Mesenteric fat pad (tissue), 1 donor: ENCODE measurements around the gene U2AF2. TPM values are rescaled to one million over a fixed set of nuclear protein-coding genes. Genes with fewer than 3 reads are reported as not detected.

Experiments
- DNase-seq: peaks from one replicate; pipeline ENCODE4 v3.0.0-alpha.2; 2020; ENCODE audit warnings: low spot score
- long read RNA-seq: library from polyadenylated mRNA; unstranded; transcript quantifications from one replicate; pipeline ENCODE4 v2.0.0, GENCODE V29; 2020
- total RNA-seq: library from RNA; stranded (reverse); fragmentation: NEBNext Ultra II Directional; extraction: Animal tissue kit (Norgen Biotek cat#: 25700); gene quantifications from one replicate; pipeline ENCODE4 v1.2.1, GENCODE V29; 2021
- donor health status: DM: yes; HTN: yes; CAD: no.

The U2AF2 gene
- total RNA-seq, result 126 TPM
- long read RNA-seq, partial matches to known transcripts, result 0 of 2 reads
- long read RNA-seq, other reads (novel, unspliced or antisense), result 2 of 2 reads

DNA sequence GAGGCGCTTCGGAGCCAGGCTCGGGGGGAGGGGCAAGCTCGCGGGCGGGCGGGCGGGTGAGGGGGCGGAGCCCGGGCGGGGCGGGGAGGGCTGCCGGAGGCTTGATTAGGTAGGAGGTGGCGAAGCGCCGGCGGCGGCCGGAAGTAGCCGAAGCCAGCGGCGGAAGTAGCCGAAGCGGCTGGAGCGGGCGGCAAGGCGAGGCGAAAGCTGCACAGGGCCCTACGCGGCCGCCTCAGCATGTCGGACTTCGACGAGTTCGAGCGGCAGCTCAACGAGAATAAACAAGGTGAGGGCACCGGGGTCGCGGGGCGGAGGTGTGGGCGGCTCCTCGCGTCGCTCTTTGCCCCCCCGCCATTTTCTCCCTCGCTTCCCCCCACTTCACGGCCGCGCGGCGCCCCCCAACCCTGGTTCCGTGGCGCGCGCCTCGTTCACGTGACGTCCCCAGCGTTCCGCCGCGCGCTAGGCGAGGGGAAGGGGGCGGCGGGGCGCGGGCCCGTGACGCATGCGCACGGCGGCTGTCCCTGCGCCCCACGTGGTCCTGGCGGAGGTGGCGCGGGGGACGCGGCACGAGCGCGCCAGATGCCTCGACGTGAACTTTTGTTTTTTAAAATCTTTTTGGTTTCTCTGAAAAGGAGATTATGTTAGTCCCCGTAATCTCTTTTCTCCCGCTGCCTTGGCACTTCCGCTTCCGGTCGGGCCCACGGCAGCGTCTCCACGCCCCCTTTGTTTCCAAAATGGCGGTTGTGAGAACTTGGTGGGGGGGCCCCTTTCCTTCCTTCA, at the start of gene U2AF2:
TSS of gene U2AF2 (plus strand) at position 168 of the 780 bp plus-strand sequence. CDS start at position 238, 70 bp downstream.
- DNase-seq, result peak; percentile 98

GRCh38 chr19:55605207-55605636, 49.6 kb upstream of the U2AF2 start:
- DNase-seq, result peak; percentile 100

- DNase-seq, result no peak
Observed at GRCh38 chr19:55605637-55606470, 49.0 kb upstream of the U2AF2 start, which contains the start of gene ZNF865. TSS of gene ZNF865 (plus strand) at chr19:55605647. CDS start at chr19:55613619, 7,972 bp downstream.

GRCh38 chr19:55606471-55606787, 48.4 kb upstream of the U2AF2 start:
- DNase-seq, result no peak

GRCh38 chr19:55606817-55607216, 48.0 kb upstream of the U2AF2 start:
- DNase-seq, result no peak

DNA sequence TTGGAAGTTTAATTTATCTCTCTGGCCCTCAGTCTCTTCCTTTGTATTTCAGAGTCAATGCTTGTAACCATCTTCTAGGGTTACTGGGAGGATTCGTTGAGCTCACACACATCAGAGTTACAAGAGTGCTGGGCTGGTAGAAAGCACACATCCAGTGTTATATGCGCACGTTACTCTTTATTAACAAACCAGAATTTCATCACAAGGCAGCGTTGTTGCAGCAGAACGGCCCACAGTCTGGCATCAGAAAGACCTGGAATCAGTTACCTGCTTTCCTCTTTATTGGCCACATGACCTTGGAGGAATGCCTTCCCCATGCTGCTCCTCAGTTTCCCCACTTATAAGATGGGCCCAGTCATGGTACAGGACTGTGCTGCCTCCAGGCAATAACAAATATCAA, 45.5 kb upstream of the U2AF2 start:
- DNase-seq, result no peak

DNA sequence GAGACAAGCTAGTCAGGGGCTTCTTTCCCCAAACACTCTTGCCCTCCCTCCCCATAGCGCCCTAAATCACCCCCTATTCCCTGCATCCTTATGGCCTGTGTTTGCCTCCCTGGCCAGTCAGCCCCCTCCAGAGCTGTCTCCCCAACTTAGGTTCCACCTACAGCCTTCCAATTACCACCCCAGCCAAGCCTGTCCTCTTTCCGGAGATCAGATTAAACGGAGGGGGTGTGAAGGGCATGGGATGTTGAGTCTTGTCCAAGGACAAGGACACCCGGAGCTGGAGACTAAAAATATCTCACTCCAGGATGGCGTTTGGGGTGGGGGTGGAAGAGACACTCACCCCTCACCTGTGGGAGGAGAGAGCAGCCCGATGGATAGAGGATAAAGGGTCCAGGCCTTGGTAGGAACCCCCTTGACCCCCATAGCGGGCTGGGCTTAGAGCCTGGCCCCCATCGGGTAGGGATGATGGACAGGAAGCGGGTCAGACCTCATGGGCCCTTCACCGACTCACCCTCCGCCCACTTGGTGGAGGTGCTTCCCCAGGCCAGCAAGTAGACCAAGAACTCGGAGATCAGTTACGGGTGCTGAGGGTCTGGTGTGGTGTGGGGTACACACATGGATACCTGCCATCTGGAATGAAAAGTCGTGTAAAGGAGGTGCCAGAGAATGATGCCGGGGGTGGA, 43.4 kb upstream of the U2AF2 start:
- DNase-seq, result no peak

DNA sequence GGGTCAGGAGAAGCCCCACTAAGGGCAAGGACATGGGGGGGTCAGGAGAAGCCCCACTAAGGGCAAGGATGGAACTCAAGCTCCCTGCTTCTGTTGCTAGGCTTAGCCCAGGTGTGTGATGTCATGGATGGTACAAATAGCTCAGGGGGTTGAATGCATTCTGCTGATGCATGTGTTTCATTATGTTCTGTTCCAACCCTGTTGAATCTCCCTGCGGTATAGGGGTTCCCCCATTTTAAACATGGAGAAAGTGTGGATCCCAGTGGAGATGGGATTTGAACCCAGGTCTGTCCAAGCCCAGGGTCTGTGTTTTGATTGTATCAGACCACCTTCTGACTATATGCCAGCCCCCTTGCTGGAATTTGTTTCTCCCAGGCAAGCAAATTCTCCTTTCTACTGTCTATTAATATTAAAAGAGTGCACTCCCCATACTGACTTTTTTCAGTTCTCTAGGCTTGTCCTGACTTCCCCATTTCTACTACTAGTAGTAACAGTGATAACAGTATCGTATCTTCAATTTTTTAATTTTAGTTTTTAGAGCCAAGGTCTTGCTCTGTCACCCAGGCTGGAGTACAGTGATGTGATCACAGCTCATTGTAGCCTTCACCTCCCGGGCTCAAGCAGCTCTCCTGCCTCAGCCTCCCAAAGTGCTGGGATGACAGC, 42.7 kb upstream of the U2AF2 start:
- DNase-seq, result no peak

- no peak for DNase-seq
Observed at GRCh38 chr19:55613396-55613795, 41.4 kb upstream of the U2AF2 start.

DNA sequence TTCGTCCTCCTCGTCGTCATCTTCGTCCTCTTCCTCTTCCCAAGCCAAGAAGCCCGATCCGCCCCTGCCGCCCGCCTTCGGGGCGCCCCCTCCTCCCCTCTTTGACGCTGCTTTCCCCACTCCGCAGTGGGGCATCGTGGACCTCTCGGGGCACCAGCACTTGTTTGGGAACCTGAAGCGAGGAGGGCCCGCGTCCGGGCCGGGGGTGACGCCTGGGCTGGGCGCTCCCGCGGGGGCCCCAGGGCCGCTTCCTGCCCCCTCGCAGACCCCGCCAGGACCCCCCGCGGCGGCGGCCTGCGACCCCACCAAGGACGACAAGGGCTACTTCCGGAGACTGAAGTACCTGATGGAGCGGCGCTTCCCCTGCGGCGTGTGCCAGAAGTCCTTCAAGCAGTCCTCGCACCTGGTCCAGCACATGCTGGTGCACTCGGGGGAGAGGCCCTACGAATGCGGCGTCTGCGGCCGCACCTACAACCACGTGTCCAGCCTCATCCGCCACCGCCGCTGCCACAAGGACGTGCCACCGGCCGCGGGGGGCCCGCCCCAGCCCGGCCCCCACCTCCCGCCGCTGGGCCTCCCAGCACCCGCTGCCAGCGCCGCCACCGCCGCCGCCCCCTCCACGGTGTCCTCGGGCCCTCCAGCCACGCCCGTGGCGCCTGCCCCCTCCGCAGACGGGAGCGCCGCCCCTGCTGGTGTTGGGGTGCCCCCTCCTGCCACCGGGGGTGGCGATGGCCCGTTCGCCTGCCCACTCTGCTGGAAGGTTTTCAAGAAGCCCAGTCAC, 40.7 kb upstream of the U2AF2 start:
- DNase-seq, result no peak

- no peak for DNase-seq
Observed at GRCh38 chr19:55614711-55615542, 39.9 kb upstream of the U2AF2 start.

DNA sequence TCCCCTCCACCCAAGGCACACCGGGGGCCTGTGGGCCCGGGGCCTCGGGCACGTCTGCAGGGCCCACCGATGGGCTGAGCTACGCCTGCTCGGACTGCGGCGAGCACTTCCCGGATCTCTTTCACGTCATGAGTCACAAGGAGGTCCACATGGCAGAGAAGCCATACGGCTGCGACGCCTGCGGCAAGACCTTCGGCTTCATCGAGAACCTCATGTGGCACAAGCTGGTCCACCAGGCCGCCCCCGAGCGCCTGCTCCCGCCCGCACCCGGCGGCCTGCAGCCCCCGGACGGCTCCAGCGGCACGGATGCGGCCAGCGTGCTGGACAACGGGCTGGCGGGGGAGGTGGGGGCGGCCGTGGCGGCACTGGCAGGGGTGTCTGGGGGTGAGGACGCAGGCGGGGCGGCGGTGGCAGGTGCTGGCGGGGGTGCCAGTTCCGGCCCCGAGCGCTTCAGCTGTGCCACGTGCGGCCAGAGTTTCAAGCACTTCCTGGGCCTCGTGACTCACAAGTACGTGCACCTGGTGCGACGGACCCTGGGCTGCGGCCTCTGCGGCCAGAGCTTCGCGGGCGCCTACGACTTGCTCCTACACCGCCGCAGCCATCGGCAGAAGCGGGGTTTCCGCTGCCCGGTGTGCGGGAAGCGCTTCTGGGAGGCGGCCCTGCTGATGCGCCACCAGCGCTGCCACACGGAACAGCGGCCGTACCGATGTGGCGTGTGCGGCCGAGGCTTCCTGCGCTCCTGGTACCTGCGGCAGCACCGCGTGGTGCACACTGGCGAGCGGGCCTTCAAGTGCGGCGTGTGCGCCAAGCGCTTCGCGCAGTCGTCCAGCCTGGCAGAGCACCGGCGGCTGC, 39.1 kb upstream of the U2AF2 start:
- DNase-seq, result no peak

DNA sequence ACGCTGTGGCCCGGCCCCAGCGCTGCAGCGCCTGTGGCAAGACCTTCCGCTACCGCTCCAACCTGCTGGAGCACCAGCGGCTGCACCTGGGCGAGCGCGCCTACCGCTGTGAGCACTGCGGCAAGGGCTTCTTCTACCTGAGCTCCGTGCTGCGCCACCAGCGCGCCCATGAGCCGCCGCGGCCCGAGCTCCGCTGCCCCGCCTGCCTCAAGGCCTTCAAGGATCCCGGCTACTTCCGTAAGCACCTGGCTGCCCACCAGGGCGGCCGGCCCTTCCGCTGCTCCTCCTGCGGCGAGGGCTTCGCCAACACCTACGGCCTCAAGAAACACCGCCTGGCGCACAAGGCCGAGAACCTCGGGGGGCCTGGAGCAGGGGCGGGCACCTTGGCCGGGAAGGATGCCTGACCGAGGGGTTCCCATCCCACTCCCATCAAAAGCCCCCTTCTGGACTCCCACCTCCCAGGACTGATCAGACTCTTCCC, 38.4 kb upstream of the U2AF2 start:
- no peak for DNase-seq

GRCh38 chr19:55617426-55617825, 37.4 kb upstream of the U2AF2 start:
- DNase-seq, result no peak

- DNase-seq, result no peak
Observed at GRCh38 chr19:55618426-55618825, 36.4 kb upstream of the U2AF2 start.

DNA sequence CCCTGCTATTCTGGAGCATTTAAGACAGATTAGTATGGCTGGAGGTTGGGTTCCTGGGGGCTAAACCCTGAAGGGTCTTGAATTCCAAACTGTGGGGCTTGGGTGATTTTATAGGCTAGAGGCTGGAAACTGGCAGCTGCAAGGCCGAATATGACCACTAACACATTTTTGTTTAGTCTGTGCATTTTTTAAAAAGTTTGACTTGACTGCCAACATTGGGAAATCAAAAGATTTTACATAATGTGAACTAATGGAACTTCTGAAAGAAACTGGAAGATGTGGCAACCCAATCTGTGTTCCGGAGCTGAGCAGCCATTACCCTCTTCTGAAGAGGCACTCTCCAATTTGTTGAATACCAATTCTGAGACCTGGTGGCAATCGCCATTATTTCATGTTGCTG, 35.5 kb upstream of the U2AF2 start:
- no peak for DNase-seq

GRCh38 chr19:55620410-55621204, 34.2 kb upstream of the U2AF2 start:
- no peak for DNase-seq
